Pancreas (tissue), 10 donors: ENCODE data around the gene LCE3D. TPM values are rescaled to one million over a fixed set of nuclear protein-coding genes. Genes with fewer than 3 reads are reported as not detected.
"Not testable (repeated sequence)": the region's sequence is repeated elsewhere in the genome, so short reads cannot be mapped to it uniquely, and the experiment has no call there.

Source experiments
- ATAC-seq, 4 donors: fragments of 200-7000 bp; cut with Tn5 transposase; one replicate each; pipeline versions ENCODE4 v1.8.0 to v1.9.1; 2020; ENCODE audit warnings: mild to moderate bottlenecking in 4 of 4, moderate library complexity in 4 of 4
- DNase-seq, 6 donors: peaks; one replicate each; pipeline ENCODE4 v3.0.0-alpha.2; 2020
- FAIRE-seq: peaks from 2 replicates; lab custom pipeline; 2012; peaks lifted over from hg19 to GRCh38; lab: Jason Lieb, UNC
- H3K27ac ChIP-seq, 4 donors: fragments of 200-600 bp; sonication (generic); 1 replicate in 3 of 4; 2 replicates in 1 of 4; pipeline versions ENCODE4 v1.5.0 to v1.8.0; 2020
- H3K27me3 ChIP-seq, 4 donors: fragments of 200-600 bp; one replicate each; pipeline ENCODE4 v1.8.0; 2021
- H3K36me3 ChIP-seq, 3 donors: fragments of 200-600 bp; sonication (generic) in 1 of 3; one replicate each; pipeline versions ENCODE4 v1.5.0 to v1.8.0; 2020 to 2021
- H3K4me1 ChIP-seq, 3 donors: fragments of 200-600 bp; one replicate each; pipeline ENCODE4 v1.8.0; 2021
- H3K4me3 ChIP-seq, 4 donors: fragments of 200-600 bp; sonication (generic) in 2 of 4; one replicate each; pipeline versions ENCODE4 v1.5.0 to v1.8.0; 2020 to 2021
- H3K9me3 ChIP-seq, 4 donors: fragments of 200-600 bp; one replicate each; pipeline ENCODE4 v1.8.0; 2021
- WGBS, 2 donors: extraction: QIAGEN DNeasy Blood & Tissue Kit; methylation state at CpG; one replicate each; pipeline ENCODE4 v1.1.7; 2013; 5-methylcytosine and 5-hydroxymethylcytosine counted together
- intact Hi-C, 3 donors: fragments of 100-400 bp; cut with DNase I; formaldehyde crosslinking; loops; one replicate each; pipeline versions ENCODE4 v1.11.1 to v1.14.2; 2022
- polyA plus RNA-seq, 2 donors: library from polyadenylated mRNA; stranded (reverse); fragments of 200-250 nt; gene quantifications; one replicate each; pipeline ENCODE4 v1.2.3, GENCODE V29; 2013
- total RNA-seq, 6 donors: library from RNA; stranded (reverse); fragmentation: NEBNext Ultra II Directional in 4 of 6; extraction: Animal tissue kit (Norgen Biotek cat#: 25700) in 4 of 6; gene quantifications; one replicate each; pipeline versions ENCODE4 v1.2.1 to v1.2.4, GENCODE V29; 2021 to 2023
- TF ChIP-seq, protein P1 (sequence below), 4 donors: fragments of 200-600 bp; sonication (generic) in 3 of 4; IDR thresholded peaks; one replicate each; pipeline versions ENCODE4 v1.5.0 to v1.8.0; 2021; ENCODE audit warnings: antibody characterized with exemption in 4 of 4
- donor health status: healthy with polysubstance abuse.
- donor health status: DM: no; HTN: no; CAD: no; lungs with moderate emphysema.
- donor health status: DM: no; HTN: no; CAD: no.
- donor health status: control.
- donor health status: control.
- donor health status: Bipolar disorder and iron deficiency.
- donor health status: DM: yes; HTN: yes; CAD: no.
- donor health status: DM: no; HTN: no; CAD: no.
- donor health status: DM: no; HTN: no; CAD: no.
- donor health status: DM: yes; HTN: yes; CAD: no.

The LCE3D gene
- total and polyA plus RNA-seq, 8 donors: not detected

DNA sequence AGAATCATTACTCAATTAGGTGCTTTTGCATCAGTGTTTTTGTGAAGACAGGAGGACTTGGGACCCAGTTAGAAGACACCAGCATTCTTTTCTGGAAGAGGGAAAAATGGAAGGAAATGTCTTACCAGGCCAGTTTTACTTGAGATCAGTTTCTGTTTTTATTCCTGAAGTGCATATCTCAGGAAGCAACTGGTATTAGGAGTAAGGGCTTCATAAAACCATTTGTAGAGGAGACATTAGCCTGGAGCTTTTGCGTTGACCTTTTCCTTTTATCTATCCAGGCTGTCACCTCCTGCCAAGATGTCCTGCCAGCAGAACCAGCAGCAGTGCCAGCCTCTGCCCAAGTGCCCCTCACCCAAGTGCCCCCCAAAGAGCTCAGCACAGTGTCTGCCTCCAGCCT is 33.2 kb upstream of the LCE3D start, which contains the start of gene LCE3B:
LCE3B (plus strand) TSS at position 301 of the 400 bp plus-strand sequence; CDS start at position 301, 0 bp downstream.
- TF ChIP-seq, protein P1, sequence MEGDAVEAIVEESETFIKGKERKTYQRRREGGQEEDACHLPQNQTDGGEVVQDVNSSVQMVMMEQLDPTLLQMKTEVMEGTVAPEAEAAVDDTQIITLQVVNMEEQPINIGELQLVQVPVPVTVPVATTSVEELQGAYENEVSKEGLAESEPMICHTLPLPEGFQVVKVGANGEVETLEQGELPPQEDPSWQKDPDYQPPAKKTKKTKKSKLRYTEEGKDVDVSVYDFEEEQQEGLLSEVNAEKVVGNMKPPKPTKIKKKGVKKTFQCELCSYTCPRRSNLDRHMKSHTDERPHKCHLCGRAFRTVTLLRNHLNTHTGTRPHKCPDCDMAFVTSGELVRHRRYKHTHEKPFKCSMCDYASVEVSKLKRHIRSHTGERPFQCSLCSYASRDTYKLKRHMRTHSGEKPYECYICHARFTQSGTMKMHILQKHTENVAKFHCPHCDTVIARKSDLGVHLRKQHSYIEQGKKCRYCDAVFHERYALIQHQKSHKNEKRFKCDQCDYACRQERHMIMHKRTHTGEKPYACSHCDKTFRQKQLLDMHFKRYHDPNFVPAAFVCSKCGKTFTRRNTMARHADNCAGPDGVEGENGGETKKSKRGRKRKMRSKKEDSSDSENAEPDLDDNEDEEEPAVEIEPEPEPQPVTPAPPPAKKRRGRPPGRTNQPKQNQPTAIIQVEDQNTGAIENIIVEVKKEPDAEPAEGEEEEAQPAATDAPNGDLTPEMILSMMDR (IDR thresholded peaks at IDR 0.05): no peak
- H3K27ac ChIP-seq: no peak within 1 kb of the TSS

DNA sequence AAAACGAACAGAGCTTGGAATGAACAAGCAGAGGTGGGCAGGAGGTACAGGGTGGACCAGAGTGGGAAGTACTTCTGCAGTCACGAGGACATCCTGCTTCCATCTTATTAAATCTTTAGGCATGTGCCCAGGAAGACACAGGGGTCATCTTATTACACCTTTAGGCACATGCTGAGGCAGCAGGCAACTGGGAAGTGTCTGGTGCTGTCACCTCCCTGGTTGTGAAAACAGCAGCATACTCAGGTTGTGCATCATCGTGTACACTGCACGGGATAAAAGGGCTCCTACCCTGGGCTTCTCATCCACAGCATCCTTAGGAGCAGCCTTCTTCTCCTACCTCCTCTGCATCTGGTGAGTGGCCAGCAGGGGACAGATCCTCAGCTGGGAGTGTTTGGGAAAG is 19.6 kb upstream of the LCE3D start, which contains the start of gene LCE3C:
LCE3C (plus strand) TSS at position 301 of the 400 bp plus-strand sequence. CDS start 498 bp downstream, outside the sequence.
- DNase-seq (no peak), ATAC-seq (no peak), FAIRE-seq (no peak)
- no peaks in the 10 kb centered on the region for H3K4me1 ChIP-seq
- TF ChIP-seq, protein P1 (IDR thresholded peaks at IDR 0.05): no peak
- H3K27me3 ChIP-seq: no peaks in the 10 kb centered on the region
- intact Hi-C loops: no loop called here
- H3K27ac ChIP-seq: no peak within 1 kb of the TSS
- no peak within 1 kb of the TSS for H3K4me3 ChIP-seq
- WGBS, 2 donors: 32% methylated on average over 4 of the region's 4 CpGs; no CpG with 5 or more reads in 1 of the 2 donors
- no peaks in the 10 kb centered on the region for H3K9me3 ChIP-seq
- H3K36me3 ChIP-seq: no peaks in the 10 kb centered on the region

More for the DNA sequence above, 33.2 kb upstream of the LCE3D start, which contains the start of gene LCE3B:
- H3K9me3 ChIP-seq: no peaks in the 10 kb centered on the region
- WGBS, 2 donors: 62% methylated on average over 1 of the region's 1 CpG; no CpG with 5 or more reads in 1 of the 2 donors
- ATAC-seq: no peak
- DNase-seq: no peak
- H3K4me1 ChIP-seq: no peaks in the 10 kb centered on the region
- no peaks in the 10 kb centered on the region for H3K27me3 ChIP-seq
- intact Hi-C loops: no loop called here
- no peak within 1 kb of the TSS for H3K4me3 ChIP-seq
- FAIRE-seq: no peak
- H3K36me3 ChIP-seq: no peaks in the 10 kb centered on the region

DNA sequence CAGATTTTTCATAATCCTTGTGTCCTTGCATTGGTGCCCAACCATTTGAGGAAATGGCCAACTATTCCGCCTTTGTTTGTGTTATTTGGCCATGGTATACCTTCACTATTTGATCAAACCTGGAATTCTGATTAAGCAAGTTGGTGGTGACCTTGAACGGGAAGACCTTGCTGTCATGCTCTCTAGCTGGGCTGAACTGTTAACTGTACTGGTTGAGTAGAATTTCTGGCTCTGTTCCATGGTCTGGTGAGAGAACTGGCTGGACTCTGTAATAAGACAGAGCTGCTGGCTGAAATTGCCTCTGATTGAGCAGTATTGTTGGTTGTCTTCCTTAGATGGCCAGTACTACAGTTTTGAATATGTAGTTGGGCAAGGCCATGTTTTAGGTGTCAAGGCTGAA is 16.7 kb upstream of the LCE3D start:
- Histone ChIP-seq H3K9me3 (no peaks in the 10 kb centered on the region), H3K27ac (no peak overlapping the region), H3K4me3 (no peak overlapping the region), H3K4me1 (no peaks in the 10 kb centered on the region), H3K36me3 (no peaks in the 10 kb centered on the region), H3K27me3 (no peaks in the 10 kb centered on the region)
- TF ChIP-seq, protein P1 (IDR thresholded peaks at IDR 0.05): no peak
- ATAC-seq (no peak), DNase-seq (no peak), FAIRE-seq (no peak)
- WGBS, 2 donors: 37% methylated on average over 2 of the region's 2 CpGs; no CpG with 5 or more reads in 1 of the 2 donors
- intact Hi-C loops: no loop called here

DNA sequence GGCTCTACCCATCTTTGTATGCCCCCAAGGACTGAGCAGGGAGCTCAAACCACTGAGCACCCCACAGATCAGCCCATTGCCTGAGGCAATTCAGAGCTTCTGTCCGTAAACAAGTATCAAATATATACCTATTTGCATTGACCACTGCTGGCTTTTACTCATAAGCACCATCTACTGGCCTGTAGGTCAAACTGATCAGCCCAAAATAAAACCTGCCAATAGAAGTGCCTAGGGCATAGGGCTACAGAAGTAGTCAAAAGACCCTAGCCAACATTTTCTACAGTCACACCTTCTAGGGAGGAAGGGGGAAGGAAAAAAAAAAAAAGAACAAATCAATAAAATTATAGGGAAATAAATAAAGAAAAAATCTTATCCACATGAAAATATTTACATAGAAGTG is 5.3 kb upstream of the LCE3D start:
- Histone ChIP-seq H3K27me3 (no peaks in the 10 kb centered on the region), H3K36me3 (no peaks in the 10 kb centered on the region), H3K9me3 (no peaks in the 10 kb centered on the region), H3K27ac (no peak overlapping the region), H3K4me3 (no peak overlapping the region), H3K4me1 (no peaks in the 10 kb centered on the region)
- intact Hi-C loops: no loop called here
- WGBS, 2 donors: 41% methylated on average over 1 of the region's 1 CpG; no CpG with 5 or more reads in 1 of the 2 donors
- no peak for DNase-seq
- TF ChIP-seq, protein P1 (IDR thresholded peaks at IDR 0.05): no peak
- ATAC-seq: no peak
- FAIRE-seq: no peak

GRCh38 chr1:152582647-152583046 is 2.3 kb upstream of the LCE3D start:
- no peaks in the 10 kb centered on the region for H3K4me1 ChIP-seq
- no peaks in the 10 kb centered on the region for H3K9me3 ChIP-seq
- 42 to 59% methylated on average over 1 of the region's 1 CpG for WGBS, 2 donors
- FAIRE-seq: no peak
- ATAC-seq: no peak
- H3K27ac ChIP-seq: no peak overlapping the region
- H3K4me3 ChIP-seq: no peak overlapping the region
- TF ChIP-seq, protein P1 (IDR thresholded peaks at IDR 0.05): no peak
- no peaks in the 10 kb centered on the region for H3K27me3 ChIP-seq
- DNase-seq: no peak
- intact Hi-C loops: no loop called here
- no peaks in the 10 kb centered on the region for H3K36me3 ChIP-seq

GRCh38 chr1:152579526-152579925 is 790 bp downstream of the LCE3D start:
- H3K9me3 ChIP-seq, FAIRE-seq, H3K27ac ChIP-seq, DNase-seq, H3K4me1 ChIP-seq, H3K27me3 ChIP-seq, ATAC-seq, intact Hi-C loops, H3K36me3 ChIP-seq, H3K4me3 ChIP-seq: not testable (repeated sequence)
- WGBS, 2 donors: 73 to 85% methylated on average over 7 to 9 of the region's 9 CpGs
